HG03045 (cell line): ENCODE results near the gene NOSTRIN.
"Not testable (repeated sequence)": the region's sequence is repeated elsewhere in the genome, so short reads cannot be mapped to it uniquely, and the experiment has no call there.

Experiments used
- ATAC-seq: cut with Tn5 transposase; IDR thresholded peaks from one replicate; pipeline ENCODE4 v1.9.1; 2021; ENCODE audit warnings: mild to moderate bottlenecking, moderate library complexity; ENCODE audit not compliant: unreplicated experiment

The NOSTRIN gene

GRCh38 chr2:168874368-168875054, 72.1 kb downstream of the NOSTRIN start:
- ATAC-seq: no peak

GRCh38 chr2:168882163-168882562, 79.7 kb downstream of the NOSTRIN start:
- not testable (repeated sequence) for ATAC-seq

- ATAC-seq: no peak
These were observed 82.5 kb downstream of the NOSTRIN start for GRCh38 chr2:168884975-168885374.

GRCh38 chr2:168889635-168890005, 87.2 kb downstream of the NOSTRIN start:
- no peak for ATAC-seq

GRCh38 chr2:168890006-168890782, 87.8 kb downstream of the NOSTRIN start, which contains the start of gene SPC25:
SPC25 (minus strand) TSS chr2:168890430; CDS start chr2:168889519, 911 bp downstream.
- ATAC-seq: peak; percentile 100

GRCh38 chr2:168892327-168892726, 89.9 kb downstream of the NOSTRIN start:
- ATAC-seq: no peak

GRCh38 chr2:168894101-168894500, 91.7 kb downstream of the NOSTRIN start:
- ATAC-seq: no peak

- no peak for ATAC-seq
These were observed 92.3 kb downstream of the NOSTRIN start for GRCh38 chr2:168894720-168895119.

- no peak for ATAC-seq
These were observed 93.3 kb downstream of the NOSTRIN start for GRCh38 chr2:168895771-168896170.

- no peak for ATAC-seq
These were observed 94.3 kb downstream of the NOSTRIN start for GRCh38 chr2:168896783-168897182.

GRCh38 chr2:168897449-168897848, 95.0 kb downstream of the NOSTRIN start:
- no peak for ATAC-seq

GRCh38 chr2:168901003-168901402, 98.6 kb downstream of the NOSTRIN start, which contains the start of gene G6PC2:
G6PC2 (plus strand) TSS chr2:168901291; CDS start chr2:168901332, 41 bp downstream.
- ATAC-seq: no peak

GRCh38 chr2:168903888-168904287, 101.5 kb downstream of the NOSTRIN start:
- ATAC-seq: no peak

GRCh38 chr2:168904358-168904757, 101.9 kb downstream of the NOSTRIN start:
- ATAC-seq: no peak

GRCh38 chr2:168907940-168908662, 105.7 kb downstream of the NOSTRIN start:
- ATAC-seq: no peak

GRCh38 chr2:168910330-168910729, 107.9 kb downstream of the NOSTRIN start:
- ATAC-seq: no peak

GRCh38 chr2:168912466-168912865, 110.0 kb downstream of the NOSTRIN start:
- no peak for ATAC-seq

GRCh38 chr2:168912901-168913369, 110.5 kb downstream of the NOSTRIN start:
- no peak for ATAC-seq

GRCh38 chr2:168913495-168913894, 111.1 kb downstream of the NOSTRIN start:
- no peak for ATAC-seq
